Astrocyte (in vitro differentiated cells and primary cell): ENCODE results near the gene AKAIN1. TPM values are rescaled to one million over a fixed set of nuclear protein-coding genes. Genes with fewer than 3 reads are reported as not detected.

Source experiments
- DNase-seq: peaks from one replicate; pipeline ENCODE4 v3.0.0-alpha.2; 2010; ENCODE audit warnings: low read depth
- FAIRE-seq: peaks from 2 replicates; lab custom pipeline; 2011; peaks lifted over from hg19 to GRCh38; lab: Jason Lieb, UNC
- H2AFZ ChIP-seq: 2 replicates; pipeline ENCODE4 v1.6.0; 2012; ENCODE audit warnings: low read depth, low read length, inconsistent platforms
- H3K27ac ChIP-seq: 2 replicates; pipeline ENCODE4 v1.5.1; 2011; ENCODE audit warnings: low read depth, low read length, inconsistent platforms
- H3K27me3 ChIP-seq: 2 replicates; pipeline ENCODE4 v1.6.0; 2011; ENCODE audit warnings: low read length, inconsistent platforms; ENCODE audit not compliant: insufficient read depth
- H3K36me3 ChIP-seq: 2 replicates; pipeline ENCODE4 v1.5.1; 2011; ENCODE audit warnings: low read length, inconsistent platforms; ENCODE audit not compliant: insufficient read depth
- H3K4me1 ChIP-seq: 2 replicates; pipeline ENCODE4 v1.5.1; 2011; ENCODE audit warnings: low read length, inconsistent platforms; ENCODE audit not compliant: insufficient read depth
- H3K4me2 ChIP-seq: 2 replicates; pipeline ENCODE4 v1.6.0; 2012; ENCODE audit warnings: low read length, inconsistent platforms
- H3K4me3 ChIP-seq: 2 replicates; pipeline ENCODE4 v1.5.1; 2011; ENCODE audit warnings: low read depth, mild to moderate bottlenecking, low read length, inconsistent platforms; ENCODE audit not compliant: insufficient read depth
- H3K79me2 ChIP-seq: 2 replicates; pipeline ENCODE4 v1.6.0; 2012; ENCODE audit warnings: mild to moderate bottlenecking, low read length, inconsistent platforms; ENCODE audit not compliant: insufficient read depth
- H3K9ac ChIP-seq: 2 replicates; pipeline ENCODE4 v1.6.0; 2012; ENCODE audit warnings: mild to moderate bottlenecking, low read length, inconsistent platforms
- H3K9me3 ChIP-seq: 2 replicates; pipeline ENCODE4 v1.5.1; 2012; ENCODE audit warnings: low read depth, mild to moderate bottlenecking, low read length, inconsistent platforms; ENCODE audit not compliant: insufficient read depth
- H4K20me1 ChIP-seq: 2 replicates; pipeline ENCODE4 v1.6.0; 2012; ENCODE audit warnings: low read length, inconsistent platforms; ENCODE audit not compliant: insufficient read depth
- H3K27ac Mint-ChIP-seq: one replicate; pipeline ENCODE4 v1.8.0; 2021; ENCODE audit warnings: mild to moderate bottlenecking, mixed read lengths; ENCODE audit not compliant: unreplicated experiment
- H3K27me3 Mint-ChIP-seq: one replicate; pipeline ENCODE4 v1.8.0; 2021; ENCODE audit warnings: low read depth, mixed read lengths; ENCODE audit not compliant: unreplicated experiment
- H3K36me3 Mint-ChIP-seq: one replicate; pipeline ENCODE4 v1.8.0; 2021; ENCODE audit warnings: low read depth, mixed read lengths; ENCODE audit not compliant: unreplicated experiment
- H3K4me1 Mint-ChIP-seq: one replicate; pipeline ENCODE4 v1.8.0; 2021; ENCODE audit warnings: low read depth, mixed read lengths; ENCODE audit not compliant: unreplicated experiment
- H3K4me3 Mint-ChIP-seq: one replicate; pipeline ENCODE4 v1.8.0; 2021; ENCODE audit warnings: mild to moderate bottlenecking, moderate library complexity, mixed read lengths; ENCODE audit not compliant: unreplicated experiment
- H3K9me3 Mint-ChIP-seq: one replicate; pipeline ENCODE4 v1.8.0; 2021; ENCODE audit warnings: mild to moderate bottlenecking, mixed read lengths; ENCODE audit not compliant: unreplicated experiment
- EZH2 ChIP-seq: IDR thresholded peaks from 2 replicates; pipeline ENCODE4 v1.6.1; 2012; ENCODE audit warnings: mild to moderate bottlenecking, low read length, inconsistent platforms; ENCODE audit not compliant: insufficient read depth
- total RNA-seq: library from RNA; stranded (reverse); gene quantifications from 2 replicates; pipeline ENCODE4 v1.2.1, GENCODE V29; 2021
- TF ChIP-seq, protein P1 (sequence below): IDR thresholded peaks from 2 replicates; pipeline ENCODE4 v1.5.1; 2011; ENCODE audit warnings: low read depth, mild to moderate bottlenecking, inconsistent platforms, low read length, moderate library complexity; ENCODE audit not compliant: insufficient read depth

The AKAIN1 gene
- total RNA-seq, 1 donor from 2014 or later, result not detected

DNA sequence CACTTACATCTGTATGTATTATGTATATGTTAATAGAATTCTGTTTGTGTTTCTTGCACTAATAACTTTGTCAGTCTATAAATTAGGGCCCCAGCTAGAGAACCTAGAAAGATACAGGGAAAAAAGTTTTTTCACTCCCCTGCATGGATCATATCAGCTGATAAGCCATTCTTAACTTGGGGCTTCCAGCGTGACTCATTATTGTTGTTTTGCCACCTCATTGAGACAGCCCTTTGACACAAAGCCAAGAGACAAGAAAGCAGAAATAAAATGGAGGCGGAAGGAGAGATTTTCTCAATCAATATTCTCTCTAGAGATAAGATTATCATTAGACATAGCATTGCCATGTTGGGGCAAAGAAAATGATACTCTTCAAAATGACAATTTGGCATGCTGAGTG, 93.4 kb downstream of the AKAIN1 start:
- Mint-ChIP-seq H3K27me3 (no peaks in the 10 kb centered on the region), H3K27ac (no peak overlapping the region)

DNA sequence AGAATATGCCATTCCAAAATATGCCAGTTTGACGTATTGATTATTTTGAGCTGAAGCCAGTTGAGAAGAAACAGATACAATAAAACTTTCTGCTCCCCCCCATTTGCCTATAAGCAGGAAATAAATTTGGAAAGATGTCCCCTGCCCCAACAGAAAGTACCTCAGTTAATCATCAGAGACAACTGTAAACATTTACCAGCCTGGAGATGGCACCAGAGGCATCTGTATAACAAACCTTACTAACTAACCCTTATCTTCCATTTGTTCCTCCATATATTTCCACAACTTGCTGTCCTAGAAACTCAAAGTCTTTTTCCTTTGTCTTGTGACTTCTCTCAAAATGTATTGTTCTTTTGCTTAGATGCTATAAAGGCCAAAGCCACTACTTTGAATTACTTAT, 93.8 kb downstream of the AKAIN1 start:
- no peak overlapping the region for H3K4me3 ChIP-seq
- Mint-ChIP-seq H3K4me1 (no peaks in the 10 kb centered on the region), H3K4me3 (no peak overlapping the region), H3K36me3 (no peaks in the 10 kb centered on the region), H3K27ac (no peak overlapping the region), H3K27me3 (no peaks in the 10 kb centered on the region), H3K9me3 (peaks cover 1% of the 10 kb centered on the region)
- no peaks in the 10 kb centered on the region for H3K36me3 ChIP-seq
- no peaks in the 10 kb centered on the region for H3K4me1 ChIP-seq
- H3K27ac ChIP-seq, result no peak overlapping the region
- H3K9ac ChIP-seq, result no peak overlapping the region
- H3K9me3 ChIP-seq, result peaks cover 2% of the 10 kb centered on the region
- FAIRE-seq, result no peak
- H2AFZ ChIP-seq, result no peak overlapping the region
- no peaks in the 10 kb centered on the region for H3K79me2 ChIP-seq
- no peaks in the 10 kb centered on the region for H4K20me1 ChIP-seq
- TF ChIP-seq, protein P1, sequence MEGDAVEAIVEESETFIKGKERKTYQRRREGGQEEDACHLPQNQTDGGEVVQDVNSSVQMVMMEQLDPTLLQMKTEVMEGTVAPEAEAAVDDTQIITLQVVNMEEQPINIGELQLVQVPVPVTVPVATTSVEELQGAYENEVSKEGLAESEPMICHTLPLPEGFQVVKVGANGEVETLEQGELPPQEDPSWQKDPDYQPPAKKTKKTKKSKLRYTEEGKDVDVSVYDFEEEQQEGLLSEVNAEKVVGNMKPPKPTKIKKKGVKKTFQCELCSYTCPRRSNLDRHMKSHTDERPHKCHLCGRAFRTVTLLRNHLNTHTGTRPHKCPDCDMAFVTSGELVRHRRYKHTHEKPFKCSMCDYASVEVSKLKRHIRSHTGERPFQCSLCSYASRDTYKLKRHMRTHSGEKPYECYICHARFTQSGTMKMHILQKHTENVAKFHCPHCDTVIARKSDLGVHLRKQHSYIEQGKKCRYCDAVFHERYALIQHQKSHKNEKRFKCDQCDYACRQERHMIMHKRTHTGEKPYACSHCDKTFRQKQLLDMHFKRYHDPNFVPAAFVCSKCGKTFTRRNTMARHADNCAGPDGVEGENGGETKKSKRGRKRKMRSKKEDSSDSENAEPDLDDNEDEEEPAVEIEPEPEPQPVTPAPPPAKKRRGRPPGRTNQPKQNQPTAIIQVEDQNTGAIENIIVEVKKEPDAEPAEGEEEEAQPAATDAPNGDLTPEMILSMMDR, result no peak
- no peak for TF ChIP-seq EZH2
- no peak for DNase-seq
- H3K4me2 ChIP-seq, result no peak overlapping the region
- H3K27me3 ChIP-seq, result no peaks in the 10 kb centered on the region

More for the DNA sequence above, 93.4 kb downstream of the AKAIN1 start:
- Histone ChIP-seq H3K79me2 (no peaks in the 10 kb centered on the region), H4K20me1 (no peaks in the 10 kb centered on the region), H2AFZ (no peak overlapping the region), H3K4me1 (no peaks in the 10 kb centered on the region), H3K27me3 (no peaks in the 10 kb centered on the region), H3K36me3 (no peaks in the 10 kb centered on the region), H3K27ac (no peak overlapping the region), H3K4me3 (no peak overlapping the region), H3K9me3 (peaks cover 2% of the 10 kb centered on the region), H3K9ac (no peak overlapping the region), H3K4me2 (no peak overlapping the region)
- Mint-ChIP-seq H3K4me3 (no peak overlapping the region), H3K9me3 (peaks cover 1% of the 10 kb centered on the region), H3K4me1 (no peaks in the 10 kb centered on the region), H3K36me3 (no peaks in the 10 kb centered on the region)
- TF ChIP-seq, protein P1, result no peak
- TF ChIP-seq EZH2, result no peak
- FAIRE-seq (no peak), DNase-seq (no peak)

DNA sequence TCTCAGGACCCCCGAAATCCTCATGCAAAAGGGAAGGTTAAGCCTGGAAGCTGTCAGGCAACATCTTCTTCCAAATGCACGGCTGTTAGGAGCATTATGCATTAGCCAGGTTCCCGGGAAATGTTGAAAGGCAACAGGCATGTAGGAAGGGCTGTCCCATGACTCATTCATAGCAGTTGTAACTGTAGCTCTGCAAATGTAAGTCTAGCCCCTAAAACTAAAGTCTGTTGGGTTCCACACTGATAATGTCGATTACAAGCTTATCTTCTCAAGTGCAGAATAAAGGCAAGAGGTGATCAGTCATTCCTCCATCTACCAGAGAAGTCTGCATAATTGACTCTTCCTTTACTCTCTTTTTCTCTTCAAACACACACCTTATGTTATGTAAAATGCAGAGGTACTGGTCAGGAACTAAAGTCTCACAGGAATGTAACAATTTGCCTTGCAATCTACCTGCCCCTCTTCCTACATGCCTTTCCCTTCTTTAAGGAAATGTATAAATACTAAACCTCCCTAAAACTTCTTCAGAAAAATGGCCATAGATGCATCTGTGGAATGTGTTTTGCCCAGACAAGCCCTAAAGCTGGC, 99.8 kb downstream of the AKAIN1 start:
- no peak for TF ChIP-seq EZH2
- TF ChIP-seq, protein P1, result no peak
- no peak for DNase-seq
- no peaks in the 10 kb centered on the region for H3K4me1 ChIP-seq
- no peak overlapping the region for H3K9ac ChIP-seq
- H3K27ac ChIP-seq, result no peak overlapping the region
- no peaks in the 10 kb centered on the region for H3K9me3 ChIP-seq
- Mint-ChIP-seq H3K27ac (peak overlapping the region; percentile 29), H3K36me3 (no peaks in the 10 kb centered on the region), H3K4me3 (no peak overlapping the region), H3K27me3 (no peaks in the 10 kb centered on the region), H3K9me3 (peaks cover 1% of the 10 kb centered on the region), H3K4me1 (peaks cover 24% of the 10 kb centered on the region)
- no peaks in the 10 kb centered on the region for H3K36me3 ChIP-seq
- H3K79me2 ChIP-seq, result no peaks in the 10 kb centered on the region
- H3K4me3 ChIP-seq, result no peak overlapping the region
- FAIRE-seq, result no peak
- no peak overlapping the region for H2AFZ ChIP-seq
- no peaks in the 10 kb centered on the region for H4K20me1 ChIP-seq
- no peaks in the 10 kb centered on the region for H3K27me3 ChIP-seq
- no peak overlapping the region for H3K4me2 ChIP-seq
